Smooth muscle cell of the brain vasculature (primary cell): ENCODE measurements around the gene TAX1BP3.

Experiments used
- DNase-seq: peaks from one replicate; pipeline ENCODE4 v3.0.0-alpha.2; 2012; ENCODE audit warnings: low read depth, low spot score

Gene TAX1BP3

DNA sequence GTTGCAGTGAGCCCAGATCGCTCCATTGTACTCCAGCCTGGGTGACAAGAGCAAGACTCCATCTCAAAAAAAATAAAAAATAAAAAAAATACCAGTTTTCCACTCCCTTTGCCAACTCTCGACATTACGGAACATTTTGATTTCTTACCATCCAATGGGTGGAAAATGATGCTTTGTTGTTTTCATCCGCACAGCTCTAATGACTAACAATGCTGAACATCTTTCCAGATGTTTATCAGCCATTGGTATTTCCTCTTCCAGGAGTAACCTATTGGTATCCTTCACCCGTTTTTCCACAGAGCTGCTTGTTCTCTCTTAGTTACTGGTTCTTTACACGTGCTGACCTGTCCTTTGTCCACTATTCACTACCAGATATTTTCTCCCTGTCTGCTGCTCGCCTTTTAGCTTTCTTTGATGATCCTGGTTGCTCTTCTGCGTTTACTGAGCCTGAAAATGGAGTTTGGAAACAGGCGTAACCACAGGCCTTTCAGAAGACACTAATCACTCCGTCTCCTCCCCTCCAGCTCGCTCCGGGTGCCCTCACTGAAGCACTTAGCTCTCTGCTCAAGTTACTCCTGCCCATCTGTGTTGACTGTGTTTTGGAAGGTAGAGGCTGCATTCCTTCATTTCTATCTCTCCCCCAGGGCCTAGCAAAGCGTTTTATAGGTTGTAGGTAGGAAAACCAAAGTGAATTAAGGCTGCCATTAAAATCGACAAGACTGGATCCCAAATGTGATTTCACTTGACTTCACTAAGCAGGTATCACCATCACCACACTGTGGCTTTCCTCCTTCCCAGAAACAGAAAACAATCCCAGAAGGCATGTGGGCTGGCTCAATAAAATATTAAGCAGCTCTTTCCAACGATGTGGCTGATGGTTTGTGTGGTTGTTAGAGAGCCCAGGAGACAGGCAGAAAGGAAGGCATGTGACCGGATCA lies 41.3 kb downstream of the TAX1BP3 start:
- DNase-seq, result no peak

DNA sequence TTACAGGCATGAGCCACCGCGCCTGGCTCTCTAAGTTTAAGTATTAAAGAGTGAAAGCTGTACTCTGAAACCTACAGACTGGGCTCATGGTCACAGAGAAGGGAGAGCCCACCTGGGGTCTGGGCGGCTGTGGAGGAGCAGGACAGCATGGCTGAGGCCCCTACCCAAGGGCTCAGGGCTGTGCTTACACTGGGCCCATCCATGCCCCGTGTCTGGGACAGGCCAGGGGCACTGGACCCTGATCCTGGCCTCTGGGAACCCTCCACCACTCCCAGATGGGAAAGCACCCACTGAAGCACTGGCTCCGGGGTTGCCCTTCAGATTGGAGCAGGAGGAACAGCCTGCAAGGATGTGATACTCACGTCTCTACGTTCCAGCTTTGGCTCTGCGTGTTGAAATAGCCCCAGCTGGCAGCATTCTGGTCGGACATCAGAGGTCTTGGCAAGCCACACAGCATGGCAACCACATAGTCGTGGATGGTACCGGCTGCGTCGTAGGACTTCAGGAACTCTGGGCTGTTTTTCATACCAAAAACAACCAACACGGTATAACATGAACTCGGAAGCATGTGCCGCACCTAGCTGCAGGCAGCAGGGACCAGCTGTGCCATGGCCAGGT lies 45.3 kb downstream of the TAX1BP3 start:
- no peak for DNase-seq

DNA sequence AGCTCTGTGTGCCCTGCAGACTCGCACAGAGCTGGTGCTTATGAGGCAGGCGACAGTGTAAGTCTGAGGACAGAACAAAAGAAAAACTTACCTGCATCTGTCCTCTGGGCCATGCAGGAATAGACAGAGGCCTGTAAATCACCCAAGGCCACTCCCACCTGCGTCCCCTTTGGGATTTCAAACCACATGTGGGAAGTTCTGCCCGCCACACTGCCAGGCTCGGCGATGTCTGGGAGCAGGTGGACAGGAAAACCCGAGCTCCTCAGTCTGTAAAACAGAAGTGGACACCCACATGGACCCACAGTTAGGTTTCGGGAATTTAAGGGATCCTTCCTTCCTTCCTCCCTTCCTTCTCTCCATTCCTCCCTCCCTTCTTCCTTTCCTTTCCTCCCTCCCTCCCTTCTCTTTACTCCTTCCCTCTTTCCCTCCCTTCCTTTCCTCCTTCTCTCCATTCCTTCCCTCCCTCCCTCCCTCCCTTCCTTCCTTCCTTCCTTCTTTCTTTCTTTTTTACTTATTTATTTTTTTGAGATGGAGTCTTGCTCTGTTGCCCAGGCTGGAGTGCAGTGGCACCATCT lies 47.1 kb downstream of the TAX1BP3 start:
- DNase-seq, result no peak

DNA sequence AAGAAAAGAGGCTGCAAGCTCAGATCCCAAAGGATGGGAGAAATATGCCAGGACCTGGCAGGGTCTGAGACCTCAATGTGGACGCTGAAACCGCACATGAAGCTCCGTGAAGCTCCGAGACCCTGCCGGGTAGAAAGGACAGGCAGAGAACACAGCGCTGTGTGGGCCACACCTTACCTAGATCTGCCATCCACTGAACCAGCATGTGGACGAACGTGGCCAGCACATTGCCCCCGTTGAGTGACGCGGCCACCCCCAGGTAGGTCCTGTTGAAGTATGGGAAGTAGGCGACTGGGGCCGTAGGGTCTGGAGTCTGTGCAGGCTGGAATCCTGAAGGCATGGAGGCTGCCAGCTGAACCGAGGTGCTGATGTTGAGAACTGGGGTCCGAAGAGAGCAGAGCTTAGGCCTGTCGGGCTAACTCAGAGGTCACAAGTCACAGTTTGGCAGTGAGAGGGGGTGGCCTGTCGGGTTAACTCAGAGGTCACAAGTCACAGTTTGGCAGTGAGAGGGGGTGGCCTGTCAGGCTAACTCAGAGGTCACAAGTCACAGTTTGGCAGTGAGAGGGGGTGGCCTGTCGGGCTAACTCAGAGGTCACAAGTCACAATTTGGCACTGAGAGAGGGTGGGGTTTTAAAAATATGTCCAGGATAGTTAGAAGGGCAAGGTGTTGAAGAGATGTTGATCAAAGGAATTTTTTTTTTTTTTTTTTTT lies 53.1 kb downstream of the TAX1BP3 start:
- DNase-seq, result no peak

DNA sequence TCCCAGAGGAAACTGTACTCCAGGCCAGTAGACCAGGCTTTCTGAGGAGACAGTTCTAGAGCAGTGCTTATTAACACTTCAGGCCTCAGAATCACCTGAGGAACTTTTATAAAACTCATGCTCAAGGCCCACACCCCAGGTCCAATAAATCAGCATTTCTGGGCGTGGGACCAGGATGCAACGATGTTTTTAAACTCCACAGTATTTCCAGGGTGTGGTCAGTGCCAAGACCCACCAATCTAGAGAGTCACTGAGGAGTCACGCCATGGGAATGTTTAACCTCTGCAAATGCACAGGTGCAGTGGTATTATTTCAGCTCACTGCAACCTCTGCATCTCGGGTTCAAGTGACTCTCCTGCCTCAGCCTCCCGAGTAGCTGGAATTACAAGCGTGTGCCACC lies 55.3 kb downstream of the TAX1BP3 start:
- no peak for DNase-seq
